Sigmoid colon (tissue), 4 donors: Measurements from ENCODE around the gene CDHR4.

Experiments used
- POLR2A ChIP-seq, 2 donors: fragments of 450-650 bp; IDR thresholded peaks; one replicate each; pipeline ENCODE4 v1.6.1; 2016; ENCODE audit warnings: antibody characterized with exemption in 2 of 2, mild to moderate bottlenecking in 2 of 2, moderate library complexity in 2 of 2
- POLR2AphosphoS5 ChIP-seq, 4 donors: sonication (generic); formaldehyde crosslinking; IDR thresholded peaks; one replicate each; pipeline ENCODE4 v1.6.1; 2017; ENCODE audit warnings: antibody characterized with exemption in 4 of 4
- TF ChIP-seq, protein P1 (sequence below), 4 experiments: fragments of 450-650 bp in 3 of 4; fragments of 200-600 bp in 1 of 4; IDR thresholded peaks; one replicate each; pipeline ENCODE4 v1.5.1; 2016 to 2019; ENCODE audit warnings: antibody characterized with exemption in 4 of 4, mild to moderate bottlenecking in 3 of 4, moderate library complexity in 2 of 4

DNA sequence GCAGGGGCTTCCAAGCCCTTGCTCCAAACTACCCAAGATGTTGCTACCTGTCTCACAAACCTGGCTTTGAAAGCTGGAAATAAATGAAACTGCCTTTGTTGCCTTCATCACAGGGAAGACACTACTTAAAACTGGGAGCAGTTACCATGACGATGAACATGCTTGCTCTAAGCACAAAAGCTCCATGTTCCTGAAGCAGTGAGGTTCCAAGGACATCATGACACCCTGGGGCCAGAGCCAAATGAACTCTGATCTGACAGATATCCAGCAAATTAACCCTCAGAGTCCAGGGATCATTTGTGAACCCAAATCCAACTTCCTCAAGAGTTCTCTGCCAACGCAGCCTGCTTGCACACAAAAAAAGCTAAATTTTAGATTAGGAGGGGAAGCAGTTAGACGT is 46.0 kb upstream of the CDHR4 start:
- no peak for TF ChIP-seq POLR2A (IDR thresholded peaks at IDR 0.05)
- TF ChIP-seq, protein P1, sequence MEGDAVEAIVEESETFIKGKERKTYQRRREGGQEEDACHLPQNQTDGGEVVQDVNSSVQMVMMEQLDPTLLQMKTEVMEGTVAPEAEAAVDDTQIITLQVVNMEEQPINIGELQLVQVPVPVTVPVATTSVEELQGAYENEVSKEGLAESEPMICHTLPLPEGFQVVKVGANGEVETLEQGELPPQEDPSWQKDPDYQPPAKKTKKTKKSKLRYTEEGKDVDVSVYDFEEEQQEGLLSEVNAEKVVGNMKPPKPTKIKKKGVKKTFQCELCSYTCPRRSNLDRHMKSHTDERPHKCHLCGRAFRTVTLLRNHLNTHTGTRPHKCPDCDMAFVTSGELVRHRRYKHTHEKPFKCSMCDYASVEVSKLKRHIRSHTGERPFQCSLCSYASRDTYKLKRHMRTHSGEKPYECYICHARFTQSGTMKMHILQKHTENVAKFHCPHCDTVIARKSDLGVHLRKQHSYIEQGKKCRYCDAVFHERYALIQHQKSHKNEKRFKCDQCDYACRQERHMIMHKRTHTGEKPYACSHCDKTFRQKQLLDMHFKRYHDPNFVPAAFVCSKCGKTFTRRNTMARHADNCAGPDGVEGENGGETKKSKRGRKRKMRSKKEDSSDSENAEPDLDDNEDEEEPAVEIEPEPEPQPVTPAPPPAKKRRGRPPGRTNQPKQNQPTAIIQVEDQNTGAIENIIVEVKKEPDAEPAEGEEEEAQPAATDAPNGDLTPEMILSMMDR (IDR thresholded peaks at IDR 0.05) = no peak
- TF ChIP-seq POLR2AphosphoS5 (IDR thresholded peaks at IDR 0.05) = no peak
